ENCODE data around the gene DNAJC7. TPM values are rescaled to one million over a fixed set of nuclear protein-coding genes. Genes with fewer than 3 reads are reported as not detected.

Gene DNAJC7
- total RNA-seq, 1 experiment from 2014 or later = 147 TPM

DNA sequence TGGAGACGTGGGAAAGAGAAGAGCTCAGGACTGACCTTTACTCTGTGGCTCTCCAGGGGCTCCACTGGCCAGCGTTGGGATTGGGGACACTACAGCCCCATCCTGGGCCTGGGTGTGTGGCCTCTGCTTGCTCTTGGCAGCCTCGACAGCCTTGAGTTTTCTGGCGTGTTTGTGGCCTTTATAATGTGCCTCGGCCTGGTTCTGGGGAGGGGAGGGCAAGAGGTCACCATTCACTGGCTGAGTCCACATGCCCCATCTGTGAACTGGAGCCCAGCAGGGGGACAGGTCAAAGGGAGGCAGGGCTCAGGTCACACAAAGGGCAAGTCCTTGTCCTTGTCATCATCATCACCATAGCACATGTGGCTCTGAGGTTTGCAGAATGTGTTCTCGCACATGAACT lies 14.3 kb upstream of the DNAJC7 start:
- Mint-ChIP-seq H3K4me1 (ENCODE audit: low read depth, unreplicated experiment) (peaks cover 8% of the 10 kb centered on the region), H3K4me3 (ENCODE audit: unreplicated experiment) (no peak overlapping the region), H3K27me3 (ENCODE audit: insufficient read depth, unreplicated experiment) (no peaks in the 10 kb centered on the region), H3K9me3 (ENCODE audit: unreplicated experiment) (no peaks in the 10 kb centered on the region), H3K27ac (ENCODE audit: unreplicated experiment) (no peak overlapping the region), H3K36me3 (ENCODE audit: insufficient read depth, unreplicated experiment) (peaks cover 5% of the 10 kb centered on the region)
- intact Hi-C loops (cut with micrococcal nuclease; ENCODE audit: unreplicated experiment) = no loop called here
- Histone ChIP-seq H3K27me3 (replicated peaks; ENCODE audit: control insufficient read depth, insufficient read depth, low read length) (no peaks in the 10 kb centered on the region), H3K4me1 (no peaks in the 10 kb centered on the region), H3K36me3 (ENCODE audit: control insufficient read depth, insufficient read depth, low read length) (no peaks in the 10 kb centered on the region), H3K9me3 (no peaks in the 10 kb centered on the region), H3K4me3 (ENCODE audit: low read depth, low read length) (no peak overlapping the region)
- ChIA-PET CTCF (interaction anchor here (1.1 to 1.2 kb wide), 2 partner anchors 27 to 66 kb away, joined by 3 to 5 read pairs; no protein-coding TSS in a partner anchor), POLR2A (no interaction called here)
- DNase-seq = no peak
- BruUV-seq (replicated peaks) = no TSS peak
- TF ChIP-seq, protein P1, sequence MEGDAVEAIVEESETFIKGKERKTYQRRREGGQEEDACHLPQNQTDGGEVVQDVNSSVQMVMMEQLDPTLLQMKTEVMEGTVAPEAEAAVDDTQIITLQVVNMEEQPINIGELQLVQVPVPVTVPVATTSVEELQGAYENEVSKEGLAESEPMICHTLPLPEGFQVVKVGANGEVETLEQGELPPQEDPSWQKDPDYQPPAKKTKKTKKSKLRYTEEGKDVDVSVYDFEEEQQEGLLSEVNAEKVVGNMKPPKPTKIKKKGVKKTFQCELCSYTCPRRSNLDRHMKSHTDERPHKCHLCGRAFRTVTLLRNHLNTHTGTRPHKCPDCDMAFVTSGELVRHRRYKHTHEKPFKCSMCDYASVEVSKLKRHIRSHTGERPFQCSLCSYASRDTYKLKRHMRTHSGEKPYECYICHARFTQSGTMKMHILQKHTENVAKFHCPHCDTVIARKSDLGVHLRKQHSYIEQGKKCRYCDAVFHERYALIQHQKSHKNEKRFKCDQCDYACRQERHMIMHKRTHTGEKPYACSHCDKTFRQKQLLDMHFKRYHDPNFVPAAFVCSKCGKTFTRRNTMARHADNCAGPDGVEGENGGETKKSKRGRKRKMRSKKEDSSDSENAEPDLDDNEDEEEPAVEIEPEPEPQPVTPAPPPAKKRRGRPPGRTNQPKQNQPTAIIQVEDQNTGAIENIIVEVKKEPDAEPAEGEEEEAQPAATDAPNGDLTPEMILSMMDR (IDR thresholded peaks at IDR 0.05; ENCODE audit: insufficient read depth in 1 of 2, low read depth in 1 of 2, low read length in 1 of 2, severe bottlenecking in 1 of 2, unreplicated experiment in 1 of 2) = no peak

DNA sequence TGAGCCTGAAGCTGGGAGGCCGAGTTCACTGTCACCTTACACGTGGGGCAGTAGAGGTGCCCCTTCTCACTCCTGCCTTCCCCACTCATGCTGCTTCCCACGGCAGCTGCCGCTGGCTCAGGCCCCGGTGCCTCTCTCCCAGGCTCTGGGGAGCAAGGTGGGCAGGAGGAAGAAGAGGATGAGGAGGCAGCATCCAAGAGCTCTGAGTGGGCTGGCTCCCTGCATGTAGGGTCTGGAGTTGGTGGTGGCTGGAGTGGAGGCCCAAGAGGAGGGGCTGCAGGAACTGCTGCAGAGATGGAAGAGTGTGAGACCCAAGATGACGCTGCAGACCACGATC lies 11.5 kb upstream of the DNAJC7 start:
- Mint-ChIP-seq H3K27me3 (ENCODE audit: insufficient read depth, unreplicated experiment) (no peaks in the 10 kb centered on the region), H3K9me3 (ENCODE audit: unreplicated experiment) (no peaks in the 10 kb centered on the region), H3K36me3 (ENCODE audit: insufficient read depth, unreplicated experiment) (peaks cover 5% of the 10 kb centered on the region), H3K27ac (ENCODE audit: unreplicated experiment) (peak overlapping the region; percentile 40), H3K4me3 (ENCODE audit: unreplicated experiment) (no peak overlapping the region), H3K4me1 (ENCODE audit: low read depth, unreplicated experiment) (peaks cover 22% of the 10 kb centered on the region)
- intact Hi-C loops (cut with micrococcal nuclease; ENCODE audit: unreplicated experiment) = no loop called here
- Histone ChIP-seq H3K9me3 (no peaks in the 10 kb centered on the region), H3K4me1 (peaks cover 17% of the 10 kb centered on the region), H3K4me3 (ENCODE audit: low read depth, low read length) (no peak overlapping the region), H3K27me3 (replicated peaks; ENCODE audit: control insufficient read depth, insufficient read depth, low read length) (no peaks in the 10 kb centered on the region), H3K36me3 (ENCODE audit: control insufficient read depth, insufficient read depth, low read length) (0 out of 2 replicates have a peak, but pooled peaks cover 2% of the 10 kb centered on the region)
- ChIA-PET POLR2A (no interaction called here), CTCF (interaction anchor here (0.8 to 1.5 kb wide), 6 partner anchors 9 to 66 kb away, joined by 3 to 4 read pairs (median 4); partner anchors contain the start of genes DNAJC7 and NKIRAS2)
- DNase-seq = no peak
- TF ChIP-seq, protein P1 (IDR thresholded peaks at IDR 0.05; ENCODE audit: insufficient read depth in 1 of 2, low read depth in 1 of 2, low read length in 1 of 2, severe bottlenecking in 1 of 2, unreplicated experiment in 1 of 2) = no peak
- BruUV-seq (replicated peaks) = no TSS peak

DNA sequence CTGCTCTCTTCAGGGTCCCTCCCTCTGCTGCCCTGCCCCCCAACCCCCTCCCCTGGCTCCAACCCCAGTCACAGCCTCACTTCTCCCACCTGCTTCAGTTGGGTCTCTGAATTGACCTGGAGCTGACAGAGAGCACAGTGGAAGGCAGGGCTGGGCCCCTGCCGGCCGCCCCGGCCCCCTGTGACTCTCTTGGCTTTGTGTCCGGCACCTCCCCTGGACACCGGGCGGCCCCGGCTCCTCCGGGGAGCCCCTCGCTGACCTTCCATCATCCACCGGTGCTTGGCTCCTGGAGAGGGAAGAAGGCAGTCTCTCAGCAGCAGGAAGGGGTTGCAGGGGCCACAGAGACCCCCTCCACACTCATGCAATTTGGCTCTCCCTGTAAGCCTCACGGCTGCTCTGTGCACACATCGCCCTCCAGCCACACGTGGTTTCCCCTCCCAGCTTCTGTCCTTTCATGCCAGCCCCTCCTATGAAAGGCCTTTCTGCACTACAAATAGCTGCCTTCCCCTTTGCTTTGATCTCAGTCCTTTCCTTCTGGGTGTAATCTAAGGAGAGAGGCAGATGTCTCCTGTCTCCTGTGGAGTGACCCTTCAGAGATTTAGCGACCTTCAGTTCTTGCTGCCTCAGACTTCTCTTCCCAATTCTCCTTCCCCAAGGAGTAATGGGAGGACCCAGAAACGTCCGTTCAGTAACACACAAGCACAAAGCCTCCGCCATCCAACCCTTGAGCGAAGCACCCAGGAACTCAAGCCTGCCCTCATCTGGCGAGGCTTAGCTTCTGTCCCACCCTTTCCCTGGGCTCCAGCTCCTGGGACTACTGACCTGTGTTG lies 10.9 kb upstream of the DNAJC7 start:
- no peaks in the 10 kb centered on the region for H3K27me3 Mint-ChIP-seq (ENCODE audit: insufficient read depth, unreplicated experiment)
- peaks cover 11% of the 10 kb centered on the region for H3K36me3 Mint-ChIP-seq (ENCODE audit: insufficient read depth, unreplicated experiment)
- H3K9me3 Mint-ChIP-seq (ENCODE audit: unreplicated experiment) = no peaks in the 10 kb centered on the region
- H3K36me3 ChIP-seq (ENCODE audit: control insufficient read depth, insufficient read depth, low read length) = 0 out of 2 replicates have a peak, but pooled peaks cover 2% of the 10 kb centered on the region
- ChIA-PET CTCF (interaction anchor here (0.8 to 1.5 kb wide), 6 partner anchors 8 to 66 kb away, joined by 3 to 4 read pairs (median 4); partner anchors contain the start of genes DNAJC7 and NKIRAS2), POLR2A (interaction anchor here (0.6 to 0.7 kb wide), 2 partner anchors 25 to 210 kb away, joined by 4 to 7 read pairs; no protein-coding TSS in a partner anchor)
- no peak overlapping the region for H3K4me3 Mint-ChIP-seq (ENCODE audit: unreplicated experiment)
- H3K9me3 ChIP-seq = no peaks in the 10 kb centered on the region
- no peaks in the 10 kb centered on the region for H3K27me3 ChIP-seq (replicated peaks; ENCODE audit: control insufficient read depth, insufficient read depth, low read length)
- peak overlapping the region; percentile 40 for H3K27ac Mint-ChIP-seq (ENCODE audit: unreplicated experiment)
- BruUV-seq (replicated peaks) = no TSS peak
- intact Hi-C loops (cut with micrococcal nuclease; ENCODE audit: unreplicated experiment) = no loop called here
- peaks cover 21% of the 10 kb centered on the region for H3K4me1 ChIP-seq
- no peak overlapping the region for H3K4me3 ChIP-seq (ENCODE audit: low read depth, low read length)
- TF ChIP-seq, protein P1 (IDR thresholded peaks at IDR 0.05; ENCODE audit: insufficient read depth in 1 of 2, low read depth in 1 of 2, low read length in 1 of 2, severe bottlenecking in 1 of 2, unreplicated experiment in 1 of 2) = peak; percentile 29 to 39
- peak in 1 of 2 experiments; percentile 54 for DNase-seq
- peaks cover 28% of the 10 kb centered on the region for H3K4me1 Mint-ChIP-seq (ENCODE audit: low read depth, unreplicated experiment)

Measured in Caco-2 (cell line).